Measurements from ENCODE around the gene MRPS26.

MRPS26 gene

DNA sequence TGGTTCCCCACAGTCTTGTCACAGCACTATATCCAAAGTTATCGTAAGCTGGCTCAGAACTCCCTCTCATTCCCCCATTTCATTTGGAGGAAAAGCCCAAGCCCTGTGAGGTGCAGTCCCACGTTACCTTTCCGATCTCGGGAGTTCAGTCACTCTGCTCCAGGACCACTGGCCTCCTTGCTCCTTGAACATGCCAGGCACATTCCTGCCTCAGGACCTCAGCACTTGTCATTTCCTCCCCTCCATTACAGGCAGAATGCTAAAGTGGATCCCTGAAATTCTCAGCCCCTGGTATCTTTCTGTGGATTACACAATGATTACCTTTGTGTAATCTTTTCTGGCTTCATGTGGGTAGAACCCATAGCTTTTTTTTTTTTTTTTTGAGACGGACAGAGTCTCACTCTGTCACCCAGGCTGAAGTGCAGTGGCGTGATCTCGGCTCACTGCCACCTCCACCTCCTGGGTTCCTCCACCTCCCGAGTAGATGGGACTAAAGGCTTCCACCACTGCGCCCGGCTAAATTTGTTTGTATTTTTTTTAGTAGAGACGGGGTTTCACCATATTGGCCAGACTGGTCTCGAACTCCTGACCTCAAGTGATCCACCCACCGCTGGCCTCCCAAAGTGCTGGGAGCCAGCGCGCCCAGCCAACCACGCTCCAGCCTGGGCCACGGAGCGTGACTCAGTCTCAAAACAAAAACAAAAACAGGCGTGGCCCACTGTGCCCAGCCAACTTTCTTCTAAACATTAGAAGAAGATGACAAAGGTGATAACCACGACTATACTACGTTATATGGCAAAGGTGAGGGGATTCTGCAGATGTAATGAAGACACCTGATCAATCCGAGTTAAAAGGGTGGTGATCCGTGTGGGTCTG, 21.5 kb downstream of the MRPS26 start:
- H3K4me3 ChIP-seq (IDR thresholded peaks at IDR 0.05; ENCODE audit: insufficient read depth, low read depth, low read length): no peak overlapping the region
- TF ChIP-seq, protein P1, sequence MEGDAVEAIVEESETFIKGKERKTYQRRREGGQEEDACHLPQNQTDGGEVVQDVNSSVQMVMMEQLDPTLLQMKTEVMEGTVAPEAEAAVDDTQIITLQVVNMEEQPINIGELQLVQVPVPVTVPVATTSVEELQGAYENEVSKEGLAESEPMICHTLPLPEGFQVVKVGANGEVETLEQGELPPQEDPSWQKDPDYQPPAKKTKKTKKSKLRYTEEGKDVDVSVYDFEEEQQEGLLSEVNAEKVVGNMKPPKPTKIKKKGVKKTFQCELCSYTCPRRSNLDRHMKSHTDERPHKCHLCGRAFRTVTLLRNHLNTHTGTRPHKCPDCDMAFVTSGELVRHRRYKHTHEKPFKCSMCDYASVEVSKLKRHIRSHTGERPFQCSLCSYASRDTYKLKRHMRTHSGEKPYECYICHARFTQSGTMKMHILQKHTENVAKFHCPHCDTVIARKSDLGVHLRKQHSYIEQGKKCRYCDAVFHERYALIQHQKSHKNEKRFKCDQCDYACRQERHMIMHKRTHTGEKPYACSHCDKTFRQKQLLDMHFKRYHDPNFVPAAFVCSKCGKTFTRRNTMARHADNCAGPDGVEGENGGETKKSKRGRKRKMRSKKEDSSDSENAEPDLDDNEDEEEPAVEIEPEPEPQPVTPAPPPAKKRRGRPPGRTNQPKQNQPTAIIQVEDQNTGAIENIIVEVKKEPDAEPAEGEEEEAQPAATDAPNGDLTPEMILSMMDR (conservative IDR thresholded peaks at IDR 0.05; ENCODE audit: low read depth, low read length): no peak
- H3K4me1 ChIP-seq (ENCODE audit: low read depth, poor library complexity, severe bottlenecking): no peaks in the 10 kb centered on the region
- no peaks in the 10 kb centered on the region for H3K79me2 ChIP-seq (ENCODE audit: insufficient read depth, low read depth)
- H3K36me3 ChIP-seq (ENCODE audit: insufficient read depth): no peaks in the 10 kb centered on the region
- H3K27ac ChIP-seq: no peak overlapping the region
- no peak overlapping the region for H3K4me2 ChIP-seq
- H3K9ac ChIP-seq: no peak overlapping the region
- no peaks in the 10 kb centered on the region for H4K20me1 ChIP-seq (ENCODE audit: insufficient read depth)
- H3K27me3 ChIP-seq (ENCODE audit: insufficient read depth, low read depth): no peaks in the 10 kb centered on the region
- H2AFZ ChIP-seq (ENCODE audit: low read depth): no peak overlapping the region

DNA sequence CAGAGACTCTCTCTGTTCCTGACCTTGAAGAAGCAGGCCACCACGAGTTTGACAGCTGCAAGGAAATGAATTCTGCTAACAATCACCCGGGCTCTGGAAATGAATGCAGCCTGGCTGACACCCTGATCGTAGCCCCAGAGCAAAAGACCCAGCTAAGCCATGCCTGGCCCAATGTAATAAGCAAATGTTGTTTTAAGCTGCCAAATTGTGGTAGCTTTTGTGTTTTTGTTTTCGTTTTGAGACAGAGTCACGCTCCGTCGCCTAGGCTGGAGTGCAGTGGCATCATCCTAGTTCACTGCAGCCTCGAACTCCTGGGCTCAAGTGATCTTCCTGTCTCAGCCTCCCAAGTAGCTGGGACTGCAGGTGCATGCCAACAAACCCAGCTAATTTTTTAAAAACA, 22.2 kb downstream of the MRPS26 start:
- no peak overlapping the region for H3K27ac ChIP-seq
- TF ChIP-seq, protein P1 (conservative IDR thresholded peaks at IDR 0.05; ENCODE audit: low read depth, low read length): no peak
- no peak overlapping the region for H3K4me2 ChIP-seq

DNA sequence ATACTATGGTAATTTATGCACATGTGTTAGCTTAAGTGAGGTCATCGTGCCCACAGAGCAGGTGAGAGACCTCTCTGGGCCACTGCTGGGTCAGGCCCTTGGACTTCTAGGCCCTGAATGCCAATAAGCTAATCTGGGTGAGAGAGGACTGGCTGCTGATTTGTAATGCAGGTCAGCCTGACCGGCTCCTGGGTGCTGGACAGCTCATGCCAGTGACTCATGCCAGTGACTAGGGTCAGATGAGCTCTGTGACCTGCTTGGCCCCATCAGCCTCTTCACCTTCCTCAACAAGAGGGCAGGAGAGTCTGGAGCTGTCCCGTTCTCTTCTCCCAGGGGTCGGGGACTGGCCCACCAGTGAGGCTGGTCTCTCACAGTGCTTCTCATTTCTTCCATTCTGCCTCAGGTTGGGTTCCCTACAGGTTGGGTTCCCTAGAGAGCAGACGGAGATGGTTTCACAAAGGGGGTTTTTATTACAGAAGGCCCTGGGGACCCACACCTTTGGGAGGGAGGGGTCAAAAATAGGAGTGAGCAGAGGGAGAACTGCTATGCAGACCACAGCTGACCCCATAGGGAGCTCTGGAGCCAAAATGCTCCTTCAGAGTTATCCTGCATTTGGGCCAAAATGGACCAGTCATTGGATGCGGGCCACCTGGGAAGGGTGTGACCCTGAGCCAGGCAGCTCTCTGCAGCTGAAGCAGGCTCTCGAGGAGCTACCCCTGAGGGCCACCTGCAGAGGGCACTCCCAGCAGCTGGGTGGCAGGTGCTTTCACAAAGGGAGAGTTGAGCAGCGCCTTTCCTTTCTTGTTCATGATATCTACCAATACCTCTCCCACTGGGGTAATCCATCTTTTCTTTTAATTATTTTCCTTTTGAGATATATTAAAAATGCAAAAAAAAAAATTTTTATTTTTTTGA, 23.4 kb downstream of the MRPS26 start:
- Histone ChIP-seq H3K9ac (no peak overlapping the region), H3K27ac (no peak overlapping the region), H3K4me3 (IDR thresholded peaks at IDR 0.05; ENCODE audit: insufficient read depth, low read depth, low read length) (no peak overlapping the region), H2AFZ (ENCODE audit: low read depth) (no peak overlapping the region), H3K36me3 (ENCODE audit: insufficient read depth) (no peaks in the 10 kb centered on the region), H3K27me3 (ENCODE audit: insufficient read depth, low read depth) (no peaks in the 10 kb centered on the region), H3K4me2 (no peak overlapping the region), H3K79me2 (ENCODE audit: insufficient read depth, low read depth) (no peaks in the 10 kb centered on the region), H4K20me1 (ENCODE audit: insufficient read depth) (no peaks in the 10 kb centered on the region), H3K4me1 (ENCODE audit: low read depth, poor library complexity, severe bottlenecking) (no peaks in the 10 kb centered on the region)
- TF ChIP-seq, protein P1 (conservative IDR thresholded peaks at IDR 0.05; ENCODE audit: low read depth, low read length): no peak

More for the DNA sequence above, 22.2 kb downstream of the MRPS26 start:
- Histone ChIP-seq H3K27me3 (ENCODE audit: insufficient read depth, low read depth) (no peaks in the 10 kb centered on the region), H3K36me3 (ENCODE audit: insufficient read depth) (no peaks in the 10 kb centered on the region), H3K9ac (no peak overlapping the region), H3K4me3 (IDR thresholded peaks at IDR 0.05; ENCODE audit: insufficient read depth, low read depth, low read length) (no peak overlapping the region), H4K20me1 (ENCODE audit: insufficient read depth) (no peaks in the 10 kb centered on the region), H2AFZ (ENCODE audit: low read depth) (no peak overlapping the region), H3K79me2 (ENCODE audit: insufficient read depth, low read depth) (no peaks in the 10 kb centered on the region), H3K4me1 (ENCODE audit: low read depth, poor library complexity, severe bottlenecking) (no peaks in the 10 kb centered on the region)

DNA sequence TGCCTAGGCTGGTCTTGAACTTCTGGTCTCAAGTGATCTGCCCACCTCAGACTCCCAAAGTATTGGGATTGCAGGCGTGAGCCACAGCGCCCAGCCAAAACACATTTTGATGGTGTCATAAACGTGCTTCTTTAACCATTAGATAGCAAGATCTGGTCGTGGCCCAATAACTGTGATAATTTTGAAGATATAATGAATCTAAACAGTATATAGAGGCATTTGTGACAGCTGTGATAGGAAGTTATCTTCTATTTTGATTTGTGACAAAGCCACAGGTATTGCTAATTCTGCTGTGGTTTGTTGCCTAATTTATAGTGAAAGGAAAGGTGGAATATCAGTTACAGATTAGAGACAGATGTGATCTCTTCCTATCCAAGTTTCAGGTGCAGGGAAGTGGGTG, 24.9 kb downstream of the MRPS26 start:
- H3K9ac ChIP-seq: no peak overlapping the region
- H2AFZ ChIP-seq (ENCODE audit: low read depth): no peak overlapping the region
- no peaks in the 10 kb centered on the region for H3K79me2 ChIP-seq (ENCODE audit: insufficient read depth, low read depth)
- H3K4me2 ChIP-seq: no peak overlapping the region
- no peak overlapping the region for H3K27ac ChIP-seq
- H3K36me3 ChIP-seq (ENCODE audit: insufficient read depth): no peaks in the 10 kb centered on the region
- H3K27me3 ChIP-seq (ENCODE audit: insufficient read depth, low read depth): no peaks in the 10 kb centered on the region
- TF ChIP-seq, protein P1 (conservative IDR thresholded peaks at IDR 0.05; ENCODE audit: low read depth, low read length): no peak
- no peaks in the 10 kb centered on the region for H3K4me1 ChIP-seq (ENCODE audit: low read depth, poor library complexity, severe bottlenecking)
- no peak overlapping the region for H3K4me3 ChIP-seq (IDR thresholded peaks at IDR 0.05; ENCODE audit: insufficient read depth, low read depth, low read length)
- H4K20me1 ChIP-seq (ENCODE audit: insufficient read depth): no peaks in the 10 kb centered on the region
